IMR-90 (cell line): ENCODE measurements around the gene KRTCAP2. TPM values are rescaled to one million over a fixed set of nuclear protein-coding genes. Genes with fewer than 3 reads are reported as not detected.
A peak's percentile ranks its signal among the peaks of the same experiment; 100 is the strongest.

Source experiments
- ATAC-seq: fragments of 200-7000 bp; cut with Tn5 transposase; 2 replicates; pipeline ENCODE4 v1.9.1; 2020; ENCODE audit warnings: low read depth, mild to moderate bottlenecking, moderate library complexity
- BruUV-seq: library from RNA; stranded (reverse); fragments of 400-500 nt; replicated peaks from 2 replicates; lab custom pipeline; 2021; lab: Mats Ljungman, UMichigan
- CTCF ChIA-PET: fragments of 300-600 bp; formaldehyde crosslinking; extraction: SDS; loops from one replicate; lab custom pipeline; 2021; ENCODE audit warnings: antibody characterized with exemption; lab: Yijun Ruan, JAX
- POLR2A ChIA-PET: fragments of 300-600 bp; sonication (Branson Sonifier 250); formaldehyde crosslinking; loops from one replicate; lab custom pipeline; 2022; ENCODE audit warnings: antibody characterized with exemption; ENCODE audit not compliant: unreplicated experiment; lab: Charles Lee
- DNase-seq: peaks from one replicate; pipeline ENCODE4 v3.0.0; 2013
- H2AFZ ChIP-seq: replicated peaks from 2 replicates; pipeline ENCODE3; 2013; ENCODE audit warnings: low read length, mild to moderate bottlenecking; ENCODE audit not compliant: poor library complexity
- H2AK5ac ChIP-seq: 2 replicates; pipeline ENCODE4 v1.6.1; 2013; ENCODE audit warnings: low read depth, low read length, inconsistent platforms
- H2AK9ac ChIP-seq: replicated peaks from 2 replicates; pipeline ENCODE3; 2013; ENCODE audit warnings: mild to moderate bottlenecking, low read depth, low read length, moderate library complexity; ENCODE audit not compliant: poor library complexity
- H2BK120ac ChIP-seq: 2 replicates; pipeline ENCODE4 v1.6.1; 2013; ENCODE audit warnings: low read depth, low read length, inconsistent platforms
- H2BK15ac ChIP-seq: 3 replicates; pipeline ENCODE4 v1.6.1; 2013; ENCODE audit warnings: low read depth, low read length, inconsistent platforms
- H2BK20ac ChIP-seq: 2 replicates; pipeline ENCODE4 v1.6.1; 2013; ENCODE audit warnings: low read depth, mild to moderate bottlenecking, inconsistent platforms, low read length, moderate library complexity
- H2BK5ac ChIP-seq: 2 replicates; pipeline ENCODE4 v1.6.1; 2013; ENCODE audit warnings: mild to moderate bottlenecking, low read depth, low read length, inconsistent platforms; ENCODE audit not compliant: poor library complexity, severe bottlenecking
- H3K14ac ChIP-seq: replicated peaks from 2 replicates; pipeline ENCODE4 v1.6.1; 2013; ENCODE audit warnings: low read depth, low read length, inconsistent platforms
- H3K18ac ChIP-seq: 2 replicates; pipeline ENCODE4 v1.6.1; 2013; ENCODE audit warnings: low read depth, low read length, control low read depth
- H3K23ac ChIP-seq: 2 replicates; pipeline ENCODE4 v1.6.1; 2013; ENCODE audit warnings: low read depth, low read length, inconsistent platforms
- H3K27ac ChIP-seq: 2 replicates; pipeline ENCODE4 v1.5.1; 2013; ENCODE audit warnings: mild to moderate bottlenecking, control low read depth, low read length; ENCODE audit not compliant: insufficient read depth
- H3K27me3 ChIP-seq: 2 replicates; pipeline ENCODE4 v1.6.1; 2013; ENCODE audit warnings: low read length; ENCODE audit not compliant: control insufficient read depth, insufficient read depth
- H3K36me3 ChIP-seq: 2 replicates; pipeline ENCODE4 v1.6.1; 2013; ENCODE audit warnings: low read length, mixed read lengths; ENCODE audit not compliant: control insufficient read depth, insufficient read depth
- H3K4ac ChIP-seq: 2 replicates; pipeline ENCODE4 v1.6.1; 2013; ENCODE audit warnings: low read depth, low read length, inconsistent platforms
- H3K4me1 ChIP-seq: 2 replicates; pipeline ENCODE4 v1.6.1; 2013; ENCODE audit warnings: low read length, mixed read lengths; ENCODE audit not compliant: control insufficient read depth, insufficient read depth
- H3K4me2 ChIP-seq: 2 replicates; pipeline ENCODE4 v1.6.1; 2013; ENCODE audit warnings: low read depth, mild to moderate bottlenecking, control low read depth, low read length, moderate library complexity
- H3K4me3 ChIP-seq: 2 replicates; pipeline ENCODE4 v1.5.1; 2013; ENCODE audit warnings: low read depth, mild to moderate bottlenecking, control low read depth, low read length, moderate library complexity; ENCODE audit not compliant: insufficient read depth
- H3K56ac ChIP-seq: 2 replicates; pipeline ENCODE4 v1.6.1; 2013; ENCODE audit warnings: low read length, inconsistent platforms; ENCODE audit not compliant: insufficient read depth; ENCODE audit errors: extremely low read depth
- H3K79me1 ChIP-seq, 2 experiments: 2 replicates each; pipeline ENCODE4 v1.6.1; 2013; ENCODE audit warnings: low read length in 2 of 2, inconsistent platforms in 1 of 2, low read depth in 1 of 2
- H3K9ac ChIP-seq: 2 replicates; pipeline ENCODE4 v1.6.1; 2013; ENCODE audit warnings: low read depth, low read length, control low read depth
- H3K9me1 ChIP-seq: 2 replicates; pipeline ENCODE4 v1.6.1; 2013; ENCODE audit warnings: low read length, inconsistent platforms; ENCODE audit not compliant: insufficient read depth
- H3K9me3 ChIP-seq: 2 replicates; pipeline ENCODE4 v1.6.1; 2013; ENCODE audit warnings: low read length; ENCODE audit not compliant: control insufficient read depth, insufficient read depth
- H4K20me1 ChIP-seq: 2 replicates; pipeline ENCODE4 v1.6.1; 2013; ENCODE audit warnings: low read length, inconsistent platforms; ENCODE audit not compliant: insufficient read depth
- H4K5ac ChIP-seq: 2 replicates; pipeline ENCODE4 v1.6.1; 2013; ENCODE audit warnings: mild to moderate bottlenecking, low read depth, low read length, control low read depth
- H4K8ac ChIP-seq, 2 experiments: 2 replicates each; pipeline ENCODE4 v1.6.1; 2013; ENCODE audit warnings: low read depth in 2 of 2, low read length in 2 of 2, control low read depth in 1 of 2, inconsistent platforms in 1 of 2
- H4K91ac ChIP-seq: 2 replicates; pipeline ENCODE4 v1.6.1; 2013; ENCODE audit warnings: low read depth, low read length, inconsistent platforms; ENCODE audit not compliant: insufficient read depth
- BHLHE40 ChIP-seq: fragments of 150-350 bp; IDR thresholded peaks from 2 replicates; pipeline ENCODE4 v1.6.1; 2016; ENCODE audit warnings: mild to moderate bottlenecking, low read depth, low read length
- CHD1 ChIP-seq: IDR thresholded peaks from 2 replicates; pipeline ENCODE4 v1.6.1; 2012; ENCODE audit warnings: low read depth, low read length, improper control_type of control experiment
- MXI1 ChIP-seq: IDR thresholded peaks from 2 replicates; pipeline ENCODE4 v1.6.1; 2012; ENCODE audit warnings: low read depth, mild to moderate bottlenecking, low read length, moderate library complexity, borderline replicate concordance
- NFE2L2 ChIP-seq: fragments of 150-350 bp; IDR thresholded peaks from 2 replicates; pipeline ENCODE4 v1.6.1; 2016; ENCODE audit warnings: low read depth, mild to moderate bottlenecking, low read length
- RAD21 ChIP-seq: IDR thresholded peaks from 2 replicates; pipeline ENCODE4 v1.6.1; 2012; ENCODE audit warnings: low read length, improper control_type of control experiment
- RCOR1 ChIP-seq: IDR thresholded peaks from 2 replicates; pipeline ENCODE4 v1.6.1; 2012; ENCODE audit warnings: mild to moderate bottlenecking, low read length, improper control_type of control experiment; ENCODE audit not compliant: insufficient replicate concordance
- RFX5 ChIP-seq: IDR thresholded peaks from 2 replicates; pipeline ENCODE4 v1.8.0; 2012; ENCODE audit warnings: low read depth, mild to moderate bottlenecking, low read length, moderate library complexity
- WGBS, 2 experiments: methylation state at CpG; one replicate each; pipeline versions ENCODE4 v1.1.5 to v1.1.7; 2013; ENCODE audit warnings: missing lambda C conversion rate in 2 of 2; ENCODE audit not compliant: insufficient read length in 1 of 2; ENCODE audit errors: extremely low coverage in 2 of 2; 5-methylcytosine and 5-hydroxymethylcytosine counted together
- dilution Hi-C: fragments of 300-500 bp; cut with HindIII; formaldehyde crosslinking; loops from one replicate; pipeline ENCODE4 v1.14.3; 2018; ENCODE audit warnings: low sequenced_read_pairs; ENCODE audit not compliant: unreplicated experiment
- in situ Hi-C: fragments of 300-500 bp; cut with MboI; formaldehyde crosslinking; loops from 3 replicates; pipeline ENCODE4 v1.14.3; 2019; ENCODE audit warnings: low sequenced_read_pairs, inconsistent platforms, mixed read lengths
- intact Hi-C: fragments of 100-400 bp; cut with micrococcal nuclease; formaldehyde crosslinking; loops from 2 replicates; pipeline ENCODE4 v1.10.0; 2022
- polyA plus RNA-seq, 3 experiments: library from polyadenylated mRNA; depleted of rRNA; stranded (reverse); fragments of >200 nt; gene quantifications; 2 replicates each; pipeline ENCODE4 v1.2.3, GENCODE V29; 2012; ENCODE audit warnings: low replicate concordance in 1 of 3
- total RNA-seq: library from RNA; depleted of rRNA; stranded (reverse); fragments of >200 nt; gene quantifications from 2 replicates; pipeline ENCODE4 v1.2.3, GENCODE V29; 2012
- TF ChIP-seq, protein P1 (sequence below): conservative IDR thresholded peaks from 2 replicates; pipeline ENCODE4 v1.5.1; 2012; ENCODE audit warnings: mild to moderate bottlenecking, low read depth, low read length, improper control_type of control experiment

KRTCAP2 gene
- total and polyA plus RNA-seq, 2 of the 4 experiments (the other 2 are of a cell fraction) = 76.7 to 232 TPM

DNA sequence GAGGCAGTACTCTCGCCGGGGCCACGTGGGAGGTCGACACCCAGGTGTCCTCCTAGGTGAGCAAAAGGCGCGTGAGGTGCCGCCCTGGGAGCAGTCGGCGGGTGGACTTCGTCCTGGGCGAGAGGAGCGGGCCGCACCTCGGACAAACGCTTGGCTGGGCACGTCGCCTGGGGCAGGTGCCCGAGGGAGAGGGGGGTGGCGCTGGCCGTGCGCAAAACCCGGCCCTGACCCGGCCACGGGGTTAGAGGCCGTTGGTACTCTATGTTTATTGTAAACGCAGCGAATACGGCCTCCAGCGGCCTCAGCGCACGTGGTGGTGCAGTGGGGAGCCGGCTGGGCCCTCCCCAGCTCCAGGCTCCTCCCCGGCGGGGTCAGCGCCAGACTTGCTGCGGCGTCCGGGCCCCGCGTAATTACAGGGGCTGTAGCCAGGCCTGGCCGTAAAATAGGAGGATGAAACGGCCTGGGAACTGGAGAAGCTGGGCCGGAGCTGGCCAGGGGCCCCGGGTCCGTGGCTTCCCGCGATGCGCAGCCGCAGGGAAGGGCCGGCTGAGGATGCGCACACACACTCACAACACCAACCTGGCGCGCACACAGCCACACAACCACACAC, 47.1 kb downstream of the KRTCAP2 start:
- H4K8ac ChIP-seq = no peak overlapping the region
- intact Hi-C loops = loop anchor here (5.0 kb wide), 1 partner anchor 34 kb away; no protein-coding TSS in a partner anchor
- no peak overlapping the region for H3K4me3 ChIP-seq
- H3K4me1 ChIP-seq = peaks cover 22% of the 10 kb centered on the region
- H2AK9ac ChIP-seq = peak overlapping the region; percentile 79
- dilution Hi-C loops = no loop called here
- H2BK5ac ChIP-seq = no peak overlapping the region
- POLR2A ChIA-PET = no interaction called here
- TF ChIP-seq RAD21 (no peak), RCOR1 (no peak), MXI1 (no peak), CHD1 (no peak), RFX5 (no peak), NFE2L2 (no peak), BHLHE40 (no peak)
- TF ChIP-seq, protein P1, sequence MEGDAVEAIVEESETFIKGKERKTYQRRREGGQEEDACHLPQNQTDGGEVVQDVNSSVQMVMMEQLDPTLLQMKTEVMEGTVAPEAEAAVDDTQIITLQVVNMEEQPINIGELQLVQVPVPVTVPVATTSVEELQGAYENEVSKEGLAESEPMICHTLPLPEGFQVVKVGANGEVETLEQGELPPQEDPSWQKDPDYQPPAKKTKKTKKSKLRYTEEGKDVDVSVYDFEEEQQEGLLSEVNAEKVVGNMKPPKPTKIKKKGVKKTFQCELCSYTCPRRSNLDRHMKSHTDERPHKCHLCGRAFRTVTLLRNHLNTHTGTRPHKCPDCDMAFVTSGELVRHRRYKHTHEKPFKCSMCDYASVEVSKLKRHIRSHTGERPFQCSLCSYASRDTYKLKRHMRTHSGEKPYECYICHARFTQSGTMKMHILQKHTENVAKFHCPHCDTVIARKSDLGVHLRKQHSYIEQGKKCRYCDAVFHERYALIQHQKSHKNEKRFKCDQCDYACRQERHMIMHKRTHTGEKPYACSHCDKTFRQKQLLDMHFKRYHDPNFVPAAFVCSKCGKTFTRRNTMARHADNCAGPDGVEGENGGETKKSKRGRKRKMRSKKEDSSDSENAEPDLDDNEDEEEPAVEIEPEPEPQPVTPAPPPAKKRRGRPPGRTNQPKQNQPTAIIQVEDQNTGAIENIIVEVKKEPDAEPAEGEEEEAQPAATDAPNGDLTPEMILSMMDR = no peak
- H3K9me3 ChIP-seq = no peaks in the 10 kb centered on the region
- H3K4ac ChIP-seq = no peak overlapping the region
- no peak overlapping the region for H3K18ac ChIP-seq
- no peak overlapping the region for H2BK120ac ChIP-seq
- peaks cover 8% of the 10 kb centered on the region; the same call in 1 of the 2 replicates for H3K9me1 ChIP-seq
- no peak overlapping the region for H3K27ac ChIP-seq
- WGBS, 2 experiments = 11% methylated on average over 14 of the region's 53 CpGs; no CpG with 5 or more reads in 1 of the 2 experiments
- no TSS peak for BruUV-seq
- CTCF ChIA-PET = interaction anchor here (0.8 kb wide), 1 partner anchor 10 kb away, joined by 3 read pairs; no protein-coding TSS in a partner anchor
- H2AK5ac ChIP-seq = no peak overlapping the region
- no peaks in the 10 kb centered on the region for H3K36me3 ChIP-seq
- H3K9ac ChIP-seq = no peak overlapping the region
- H4K5ac ChIP-seq = no peak overlapping the region
- in situ Hi-C loops = no loop called here
- no peak overlapping the region for H2BK15ac ChIP-seq
- peaks cover 50% of the 10 kb centered on the region for H3K27me3 ChIP-seq
- peak overlapping the region; percentile 4; the same call in 1 of the 2 replicates for H3K4me2 ChIP-seq
- peaks cover 2% of the 10 kb centered on the region for H4K20me1 ChIP-seq
- no peak overlapping the region for H3K23ac ChIP-seq
- no peaks in the 10 kb centered on the region for H3K79me1 ChIP-seq
- peak overlapping the region; percentile 68 for H2AFZ ChIP-seq
- H2BK20ac ChIP-seq = no peak overlapping the region
- peak; percentile 13 for ATAC-seq
- H3K14ac ChIP-seq = no peak overlapping the region
- no peak for DNase-seq
- no peak overlapping the region for H4K91ac ChIP-seq
- no peak overlapping the region for H3K56ac ChIP-seq
